SJSA1 (cell line): Measurements from ENCODE around the gene UBE2J2. TPM values are rescaled to one million over a fixed set of nuclear protein-coding genes. Genes with fewer than 3 reads are reported as not detected.

Experiments used
- DNase-seq, 2 experiments: peaks; one replicate each; pipeline ENCODE4 v3.0.0-alpha.2; 2015 to 2020; ENCODE audit warnings: low spot score in 2 of 2, low read depth in 1 of 2
- H3K27ac ChIP-seq: fragments of 250-450 bp; sonication (Bioruptor Pico); 2 replicates; pipeline ENCODE4 v1.5.1; 2020; ENCODE audit warnings: mild to moderate bottlenecking, moderate library complexity
- H3K27me3 ChIP-seq: fragments of 250-450 bp; sonication (Bioruptor Pico); replicated peaks from 2 replicates; pipeline ENCODE4 v1.5.1; 2020; ENCODE audit warnings: mild to moderate bottlenecking, moderate library complexity
- H3K36me3 ChIP-seq: fragments of 250-450 bp; sonication (Bioruptor Pico); 2 replicates; pipeline ENCODE4 v1.5.1; 2020; ENCODE audit warnings: mild to moderate bottlenecking
- H3K4me1 ChIP-seq: fragments of 250-450 bp; sonication (Bioruptor Pico); replicated peaks from 2 replicates; pipeline ENCODE4 v1.6.1; 2021; ENCODE audit warnings: mild to moderate bottlenecking
- H3K4me3 ChIP-seq: fragments of 250-450 bp; sonication (Bioruptor Pico); 2 replicates; pipeline ENCODE4 v1.5.1; 2020; ENCODE audit warnings: mild to moderate bottlenecking
- H3K9me3 ChIP-seq: fragments of 250-450 bp; sonication (Bioruptor Pico); replicated peaks from 2 replicates; pipeline ENCODE4 v1.5.1; 2020; ENCODE audit warnings: mild to moderate bottlenecking
- total RNA-seq: library from RNA; depleted of rRNA; stranded (reverse); fragments of >200 nt; shearing (Covaris generic); gene quantifications from 2 replicates; pipeline ENCODE4 v1.2.3, GENCODE V29; 2014; rRNA removed

The UBE2J2 gene
- total RNA-seq, 1 experiment from 2014 or later = 96.6 TPM

DNA sequence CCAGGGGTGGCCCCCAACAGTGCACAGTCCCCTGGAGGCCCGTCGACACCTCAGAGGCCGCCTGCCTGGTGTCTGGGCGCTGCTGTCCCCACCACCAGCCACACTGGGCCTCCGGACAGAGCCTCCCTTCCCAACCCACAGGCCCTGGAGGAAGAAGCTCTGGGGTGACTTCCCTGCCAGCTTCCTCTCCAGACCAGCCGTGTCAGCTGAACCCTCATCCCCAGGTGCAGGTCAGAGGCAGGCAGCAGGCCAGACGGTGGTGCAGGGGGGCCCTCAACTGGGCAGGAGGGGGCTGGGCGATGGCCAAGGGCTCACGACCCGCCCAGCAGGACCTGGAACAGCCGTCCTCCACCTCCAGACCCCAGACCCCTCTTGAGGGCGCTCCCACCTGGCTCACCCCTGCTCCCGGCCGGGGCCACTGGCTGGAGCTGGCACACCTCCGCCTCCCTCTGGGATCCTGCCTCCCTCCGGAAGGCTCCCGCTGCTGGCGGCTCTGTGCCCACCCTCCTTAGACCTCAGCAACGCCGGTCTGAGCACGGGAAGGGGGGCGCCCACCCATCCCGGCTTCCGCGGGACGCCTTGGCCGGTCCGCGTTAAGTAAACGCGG lies 67.8 kb downstream of the UBE2J2 start:
- peaks cover 20% of the 10 kb centered on the region for H3K4me1 ChIP-seq
- no peak for DNase-seq
- H3K9me3 ChIP-seq = no peaks in the 10 kb centered on the region
- no peak overlapping the region for H3K27ac ChIP-seq
- H3K4me3 ChIP-seq = no peak overlapping the region
- no peaks in the 10 kb centered on the region for H3K36me3 ChIP-seq
- H3K27me3 ChIP-seq = 0 out of 2 replicates have a peak, but pooled peaks cover 3% of the 10 kb centered on the region

- Histone ChIP-seq H3K9me3 (no peaks in the 10 kb centered on the region), H3K4me3 (no peak overlapping the region), H3K4me1 (peaks cover 20% of the 10 kb centered on the region), H3K36me3 (no peaks in the 10 kb centered on the region), H3K27ac (no peak overlapping the region), H3K27me3 (peaks cover 3% of the 10 kb centered on the region; the same call in 1 of the 2 replicates)
- DNase-seq = no peak
Observed at GRCh38 chr1:1204998-1205768, 68.5 kb downstream of the UBE2J2 start.

GRCh38 chr1:1204425-1204920 lies 69.2 kb downstream of the UBE2J2 start:
- no peak overlapping the region for H3K27ac ChIP-seq
- H3K27me3 ChIP-seq = peaks cover 3% of the 10 kb centered on the region; the same call in 1 of the 2 replicates
- no peak overlapping the region for H3K4me3 ChIP-seq
- no peaks in the 10 kb centered on the region for H3K9me3 ChIP-seq
- DNase-seq = no peak
- no peaks in the 10 kb centered on the region for H3K36me3 ChIP-seq
- peaks cover 20% of the 10 kb centered on the region for H3K4me1 ChIP-seq

Other genes with a start within 250 kb of the UBE2J2 start
- not detected in 2 replicates for gene RNF223, start 199.5 kb downstream of the UBE2J2 start, total RNA-seq
- gene C1orf159, start 157.8 kb downstream of the UBE2J2 start, total RNA-seq = 11.1 and 15.4 TPM in 2 replicates
- not detected in 2 replicates for gene TTLL10, start 100.0 kb downstream of the UBE2J2 start, total RNA-seq
- gene TNFRSF18, start 67.3 kb downstream of the UBE2J2 start, total RNA-seq = not detected in 2 replicates
- not detected in 2 replicates for gene TNFRSF4, start 59.7 kb downstream of the UBE2J2 start, total RNA-seq
- gene SDF4, start 41.9 kb downstream of the UBE2J2 start, total RNA-seq = 154 and 156 TPM in 2 replicates
- 50.1 and 51.3 TPM in 2 replicates for gene B3GALT6, start 41.6 kb downstream of the UBE2J2 start, total RNA-seq
- gene C1QTNF12, start 27.1 kb downstream of the UBE2J2 start, total RNA-seq = 0.25 and 1.8 TPM in 2 replicates
- gene SCNN1D, start 6.6 kb upstream of the UBE2J2 start, total RNA-seq = 0.53 and 1.5 TPM in 2 replicates
- gene ACAP3, start 34.1 kb upstream of the UBE2J2 start, total RNA-seq = 41.1 and 44.8 TPM in 2 replicates
- gene PUSL1, start 34.7 kb upstream of the UBE2J2 start, total RNA-seq = 27.3 and 35.1 TPM in 2 replicates
- 66.7 and 81.0 TPM in 2 replicates for gene INTS11, start 50.8 kb upstream of the UBE2J2 start, total RNA-seq
- gene CPTP, start 50.9 kb upstream of the UBE2J2 start, total RNA-seq = 29.4 and 39.2 TPM in 2 replicates
- gene TAS1R3, start 57.4 kb upstream of the UBE2J2 start, total RNA-seq = 0.03 and 0.16 TPM in 2 replicates
- gene DVL1, start 75.6 kb upstream of the UBE2J2 start, total RNA-seq = 85.2 and 95.9 TPM in 2 replicates
- gene MXRA8, start 84.7 kb upstream of the UBE2J2 start, total RNA-seq = 192 and 224 TPM in 2 replicates
- 180 and 360 TPM in 2 replicates for gene AURKAIP1, start 101.4 kb upstream of the UBE2J2 start, total RNA-seq
- gene CCNL2, start 125.5 kb upstream of the UBE2J2 start, total RNA-seq = 69.4 and 79.0 TPM in 2 replicates
- gene MRPL20, start 133.4 kb upstream of the UBE2J2 start, total RNA-seq = 184 and 203 TPM in 2 replicates
- gene ANKRD65, start 147.4 kb upstream of the UBE2J2 start, total RNA-seq = not detected in 2 replicates
- 0.31 and 1.0 TPM in 2 replicates for gene VWA1, start 161.8 kb upstream of the UBE2J2 start, total RNA-seq
- gene ATAD3C, start 175.8 kb upstream of the UBE2J2 start, total RNA-seq = not detected in 2 replicates
- 24.0 and 33.8 TPM in 2 replicates for gene ATAD3B, start 197.9 kb upstream of the UBE2J2 start, total RNA-seq
- 32.7 and 51.6 TPM in 2 replicates for gene ATAD3A, start 238.3 kb upstream of the UBE2J2 start, total RNA-seq